Sciatic nerve (tissue), 2 donors: ENCODE data around the gene TEX261. TPM values are rescaled to one million over a fixed set of nuclear protein-coding genes. Genes with fewer than 3 reads are reported as not detected.
"Not testable (repeated sequence)": the region's sequence is repeated elsewhere in the genome, so short reads cannot be mapped to it uniquely, and the experiment has no call there.

ENCODE experiments used
- ATAC-seq: fragments of 200-7000 bp; cut with Tn5 transposase; one replicate; pipeline ENCODE4 v1.9.1; 2020; ENCODE audit warnings: mild to moderate bottlenecking, moderate library complexity
- DNase-seq: peaks from one replicate; pipeline ENCODE4 v3.0.0-alpha.2; 2020; ENCODE audit warnings: low spot score
- intact Hi-C: fragments of 100-400 bp; cut with DNase I; formaldehyde crosslinking; loops from one replicate; pipeline ENCODE4 v1.14.2; 2022
- total RNA-seq: library from RNA; stranded (reverse); fragmentation: NEBNext Ultra II Directional; extraction: Animal tissue kit (Norgen Biotek cat#: 25700); gene quantifications from one replicate; pipeline ENCODE4 v1.2.1, GENCODE V29; 2021
- donor health status: DM: no; HTN: no; CAD: no.
- donor health status: DM: no; HTN: no; CAD: no.

Gene TEX261
- total RNA-seq, 1 donor from 2014 or later: 52.7 TPM

DNA sequence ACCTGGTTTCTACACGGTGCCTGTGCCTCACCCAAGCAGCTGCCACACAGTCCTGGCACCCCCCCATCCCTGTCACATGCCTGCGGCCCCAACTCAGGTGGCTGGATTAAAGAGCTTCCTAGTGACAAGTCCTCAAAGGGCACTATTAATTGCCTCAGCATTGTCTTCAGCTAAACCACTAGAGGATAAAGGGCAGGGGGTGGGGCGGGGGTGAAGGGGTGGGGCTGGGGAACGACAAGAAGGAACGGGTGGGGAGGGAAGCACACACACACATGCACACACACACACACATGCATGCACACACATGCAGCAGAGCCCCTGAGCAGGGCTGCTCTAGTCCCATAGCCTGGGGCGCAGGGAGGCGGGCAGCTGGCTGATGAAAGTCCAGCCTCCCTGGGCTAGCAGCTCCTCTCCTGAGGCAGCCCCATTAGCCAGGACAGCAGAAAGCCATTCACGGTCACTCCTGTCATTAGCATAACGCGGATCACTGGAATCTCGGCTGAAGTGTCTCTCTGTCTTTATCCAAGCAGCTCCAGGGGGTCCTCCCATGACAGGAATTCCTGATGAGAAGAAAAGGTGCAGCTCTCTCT is 7.4 kb upstream of the TEX261 start:
- ATAC-seq: no peak
- intact Hi-C loops: no loop called here
- no peak for DNase-seq

DNA sequence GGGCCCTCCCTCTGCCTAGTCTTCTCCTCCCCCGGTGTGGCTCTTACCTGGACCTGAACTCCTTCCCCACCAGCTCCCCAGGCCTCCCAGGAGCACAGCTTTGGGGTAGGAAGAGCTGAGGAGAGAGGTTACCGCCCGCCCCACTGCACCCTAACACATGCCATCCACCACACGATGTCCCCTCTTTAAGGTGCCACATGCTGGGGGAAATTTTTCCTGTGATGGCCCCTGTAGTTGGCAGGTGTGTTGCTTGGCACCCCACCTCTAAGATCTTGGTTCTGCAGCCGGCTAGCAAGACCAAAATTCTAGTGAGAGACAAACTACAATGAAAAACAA is 6.9 kb upstream of the TEX261 start:
- ATAC-seq (no peak), DNase-seq (no peak)
- intact Hi-C loops: no loop called here

DNA sequence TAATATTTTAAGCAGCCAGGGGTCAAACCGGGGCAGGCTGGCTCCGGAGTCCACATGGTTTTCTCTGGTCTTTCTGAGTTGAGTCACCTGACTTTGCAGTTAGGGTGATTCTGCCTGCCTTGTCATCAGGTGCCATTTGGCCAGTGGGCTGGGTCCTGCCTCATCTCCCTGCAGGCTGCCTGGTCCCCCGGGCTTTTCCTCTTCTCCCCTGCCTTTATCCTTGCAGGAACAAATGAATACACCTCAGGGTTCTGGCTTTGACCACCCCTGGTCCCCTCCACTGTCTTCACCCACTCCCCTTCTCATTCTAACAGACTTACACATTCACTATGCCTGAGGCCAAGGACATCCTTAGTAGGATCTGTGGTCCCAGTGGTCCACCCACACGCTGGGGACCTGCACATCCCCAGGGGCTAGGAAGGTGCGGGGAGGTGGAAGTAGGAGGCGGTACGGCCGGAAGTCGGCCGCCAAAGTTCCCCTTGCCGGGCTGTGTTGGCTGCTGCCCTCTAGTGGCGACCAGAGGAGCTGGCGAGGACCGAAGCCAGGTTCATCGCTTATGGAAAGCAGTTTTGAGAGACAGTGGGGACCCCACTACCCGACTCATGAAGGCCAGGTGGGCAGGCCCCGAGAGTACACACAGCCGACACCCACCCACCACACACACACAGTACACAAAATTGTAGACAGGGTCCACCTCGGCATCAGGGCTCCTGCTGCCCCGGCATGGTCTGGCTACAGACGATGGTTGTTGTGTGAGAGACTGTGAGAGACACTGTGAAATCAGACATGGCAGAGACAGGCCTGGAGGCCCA is 6.3 kb upstream of the TEX261 start:
- ATAC-seq (peak; percentile 87), DNase-seq (peak; percentile 85)
- intact Hi-C loops: no loop called here

DNA sequence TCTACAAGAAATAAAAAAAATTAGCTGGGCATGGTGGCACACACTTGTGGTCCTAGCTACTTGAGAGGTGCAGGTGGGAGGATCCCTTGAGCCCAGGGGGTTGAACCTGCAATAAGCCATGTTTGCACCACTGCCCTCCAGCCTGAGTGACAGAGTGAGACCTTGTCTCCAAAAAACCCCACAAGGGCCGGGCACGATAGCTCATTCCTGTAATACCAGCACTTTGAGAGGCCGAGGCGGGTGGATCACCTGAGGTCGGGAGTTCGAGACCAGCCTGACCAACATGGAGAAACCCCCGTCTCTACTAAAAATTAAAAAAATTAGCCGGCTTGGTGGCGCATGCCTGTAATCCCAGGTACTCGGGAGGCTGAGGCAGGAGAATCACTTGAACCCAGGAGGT is 5.3 kb upstream of the TEX261 start:
- DNase-seq, ATAC-seq, intact Hi-C loops: not testable (repeated sequence)

DNA sequence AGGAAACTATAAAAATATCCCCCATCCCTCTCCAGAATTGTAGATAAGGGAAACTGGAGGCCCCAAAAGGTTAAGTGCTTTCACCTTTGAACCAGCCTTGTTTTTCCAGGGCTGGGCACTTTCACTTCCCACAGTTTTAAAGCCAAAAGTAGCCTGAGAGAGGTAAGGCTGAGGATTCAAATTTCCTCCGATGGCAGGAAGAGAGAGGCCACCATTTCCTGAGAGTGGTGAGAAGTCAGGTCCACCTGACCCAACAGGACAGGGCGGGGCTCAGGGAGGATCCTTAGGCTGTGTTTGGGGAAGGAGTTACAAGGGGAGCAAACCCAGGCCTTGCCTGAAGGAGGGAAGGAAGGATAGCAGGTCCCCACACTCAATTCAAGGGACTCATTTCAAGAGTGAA is 4.7 kb upstream of the TEX261 start:
- no peak for DNase-seq
- intact Hi-C loops: no loop called here
- ATAC-seq: no peak

DNA sequence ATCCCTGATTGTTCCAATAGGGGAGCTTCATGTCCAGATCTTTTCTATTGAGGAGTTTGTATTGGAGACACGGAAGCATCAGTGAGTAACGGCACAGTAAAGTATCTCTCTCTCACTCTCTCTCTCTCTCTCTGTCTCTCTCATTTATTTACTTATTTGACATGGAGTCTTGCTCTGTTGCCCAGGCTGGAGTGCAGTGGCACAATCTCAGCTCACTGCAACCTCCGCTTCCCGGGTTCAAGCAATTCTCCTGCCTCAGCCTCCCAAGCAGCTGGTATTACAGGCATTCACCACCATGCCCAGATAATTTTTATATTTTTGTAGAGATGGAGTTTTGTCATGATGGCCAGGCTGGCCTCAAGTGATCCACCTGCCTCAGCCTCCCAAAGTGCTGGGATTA is 4.2 kb upstream of the TEX261 start:
- DNase-seq, ATAC-seq, intact Hi-C loops: not testable (repeated sequence)

DNA sequence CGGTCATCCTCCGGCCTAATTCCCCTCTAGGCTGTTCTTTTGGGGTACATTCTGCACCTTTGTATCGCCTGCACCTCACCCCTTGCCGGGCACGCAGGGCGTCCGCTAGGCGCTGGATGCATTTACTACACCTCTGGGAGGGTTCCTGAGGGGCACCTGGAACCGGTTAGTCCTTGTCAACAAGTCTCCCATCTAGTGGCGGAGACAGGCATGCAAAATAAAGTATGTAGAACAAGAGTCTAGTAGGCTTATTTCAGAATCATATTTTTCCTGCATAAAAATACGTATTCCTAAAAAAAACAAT is 705 bp upstream of the TEX261 start:
- intact Hi-C loops: no loop called here
- ATAC-seq (peak; percentile 38), DNase-seq (peak; percentile 56)

DNA sequence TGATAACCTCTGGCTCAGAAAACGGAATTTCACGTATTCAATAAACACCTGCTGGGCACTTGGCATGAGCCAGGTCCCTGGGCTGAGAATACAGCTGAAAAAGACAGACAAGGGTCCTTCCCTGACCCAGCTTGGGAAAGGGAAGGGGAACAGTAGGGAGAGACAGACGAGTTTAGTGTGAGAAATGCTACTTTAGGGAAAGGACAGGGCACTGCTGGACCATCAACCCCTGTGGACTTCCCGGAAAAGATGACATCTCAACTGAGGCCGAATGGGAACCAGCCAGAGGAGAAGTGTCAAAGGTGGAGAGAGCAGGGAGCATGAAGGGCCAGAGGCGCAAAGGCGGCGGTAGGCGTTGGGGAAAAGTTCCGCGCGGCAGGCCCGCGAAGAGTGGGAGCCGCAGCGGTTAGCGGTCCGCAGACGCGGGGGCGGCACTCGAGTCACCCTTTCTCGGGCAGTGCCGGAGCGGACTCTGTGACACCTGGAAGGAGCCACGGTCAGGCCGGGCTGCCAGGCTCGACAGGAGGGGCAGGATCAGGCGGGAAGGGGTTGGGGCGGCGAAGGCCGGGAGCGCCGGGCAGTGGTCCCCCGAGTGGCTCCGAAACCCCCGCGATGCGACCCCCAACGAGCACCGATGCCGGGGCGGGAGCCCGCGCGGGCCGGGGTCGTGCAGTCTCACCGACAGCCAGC is 519 bp downstream of the TEX261 start:
- intact Hi-C loops: no loop called here
- DNase-seq (no peak), ATAC-seq (peak; percentile 23)

DNA sequence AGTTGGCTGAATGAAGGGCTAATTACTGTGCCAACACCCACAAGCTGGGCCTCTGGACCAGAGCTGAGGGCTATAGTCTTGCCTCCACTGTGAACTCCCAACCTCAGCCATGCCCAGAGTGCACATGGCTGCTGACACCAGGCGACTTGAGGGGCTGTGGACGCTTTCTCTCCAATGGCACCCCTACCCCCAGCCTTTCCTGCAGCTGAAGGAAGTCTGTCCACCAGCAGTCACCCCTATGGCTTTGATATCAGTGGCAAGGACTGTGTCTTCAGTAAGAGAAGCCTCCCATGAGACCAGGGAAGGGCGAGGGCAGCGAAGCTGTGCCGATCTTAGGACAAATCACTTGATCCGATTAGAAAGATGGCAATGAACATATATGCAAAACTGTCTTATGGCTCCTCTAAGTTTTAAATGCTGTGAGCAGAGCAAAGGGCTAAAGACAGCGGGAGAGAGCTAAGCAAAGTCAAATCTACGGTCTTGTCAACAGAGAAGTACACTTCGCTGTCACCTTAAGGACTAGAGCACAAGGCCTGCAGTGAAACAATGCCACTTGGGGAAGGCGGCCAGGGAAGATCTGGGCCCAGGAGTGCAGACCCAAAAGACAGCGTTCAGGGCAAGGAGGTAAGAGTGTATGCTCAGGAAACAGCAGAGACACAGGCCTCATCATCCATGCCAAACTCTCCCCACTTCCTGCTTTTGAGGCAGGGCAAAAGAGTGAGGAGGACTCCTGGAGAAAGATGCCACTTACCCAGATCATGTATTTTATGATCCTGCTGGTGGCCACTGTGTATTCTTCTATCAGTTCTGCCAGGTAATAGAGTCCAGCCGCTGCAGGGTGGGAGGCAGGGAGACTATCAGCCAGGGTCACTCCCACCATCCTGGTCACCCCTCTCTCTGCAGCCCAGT is 1.5 kb downstream of the TEX261 start:
- DNase-seq (no peak), ATAC-seq (no peak)
- intact Hi-C loops: no loop called here

DNA sequence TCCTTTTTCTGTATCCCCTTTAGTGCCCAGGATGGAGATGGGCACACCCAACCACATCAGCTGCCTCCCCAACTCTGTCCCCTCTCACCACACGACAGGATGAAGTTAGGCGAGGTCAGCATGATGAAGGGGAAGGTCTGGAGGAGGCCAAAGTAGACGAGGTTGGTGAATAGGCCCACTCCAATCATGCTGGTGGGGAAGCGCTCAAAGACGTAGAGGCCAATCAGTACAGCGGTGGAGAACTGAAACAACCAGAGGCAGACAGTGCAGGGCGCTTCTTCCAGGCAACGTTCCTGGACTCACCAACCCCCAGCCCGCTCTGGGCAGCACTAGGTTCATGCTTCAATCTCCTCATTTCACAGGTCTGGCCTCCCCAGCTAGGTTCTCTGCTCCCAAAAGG is 2.9 kb downstream of the TEX261 start:
- intact Hi-C loops: no loop called here
- no peak for DNase-seq
- no peak for ATAC-seq

DNA sequence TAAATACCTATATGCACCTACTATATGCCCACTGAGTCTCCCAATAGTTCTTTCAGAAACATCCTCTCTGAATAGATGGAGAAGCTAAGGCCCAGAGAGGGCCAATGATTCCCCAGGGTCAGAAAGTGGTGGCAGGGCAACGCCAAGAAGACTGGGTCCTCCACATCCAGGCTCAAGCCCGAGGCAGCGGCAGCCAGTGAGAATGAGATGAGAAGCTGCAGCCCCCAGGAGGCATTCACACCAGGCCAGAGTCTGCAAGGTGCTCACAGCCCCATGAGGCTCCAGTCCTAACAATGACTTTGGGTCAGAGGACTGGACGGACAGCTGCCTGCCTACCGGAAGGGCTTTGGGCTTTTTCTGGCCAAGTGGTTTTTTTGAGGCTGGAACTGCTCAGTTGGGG is 3.5 kb downstream of the TEX261 start:
- no peak for DNase-seq
- intact Hi-C loops: no loop called here

DNA sequence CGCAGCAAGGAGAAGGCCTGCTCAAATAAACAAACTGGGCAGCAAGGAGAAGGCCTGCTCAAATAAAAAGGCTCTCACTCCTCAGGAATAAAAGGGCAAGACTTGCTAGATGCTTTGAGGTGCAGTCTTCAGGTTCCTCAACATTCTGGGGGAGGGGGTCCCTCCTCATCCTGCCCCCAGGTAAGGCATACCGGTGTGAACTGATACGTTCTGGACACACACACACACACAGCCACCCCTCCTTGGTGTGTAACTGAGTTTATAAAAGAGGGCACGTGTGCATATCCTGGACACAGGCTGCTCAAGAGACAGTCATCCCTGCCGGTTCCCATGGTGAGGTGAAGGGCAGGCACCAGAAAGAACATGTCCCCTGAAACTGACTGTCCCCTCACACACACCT is 4.5 kb downstream of the TEX261 start:
- ATAC-seq (no peak), DNase-seq (no peak)
- intact Hi-C loops: no loop called here

More for the DNA sequence above, 3.5 kb downstream of the TEX261 start:
- no peak for ATAC-seq

DNA sequence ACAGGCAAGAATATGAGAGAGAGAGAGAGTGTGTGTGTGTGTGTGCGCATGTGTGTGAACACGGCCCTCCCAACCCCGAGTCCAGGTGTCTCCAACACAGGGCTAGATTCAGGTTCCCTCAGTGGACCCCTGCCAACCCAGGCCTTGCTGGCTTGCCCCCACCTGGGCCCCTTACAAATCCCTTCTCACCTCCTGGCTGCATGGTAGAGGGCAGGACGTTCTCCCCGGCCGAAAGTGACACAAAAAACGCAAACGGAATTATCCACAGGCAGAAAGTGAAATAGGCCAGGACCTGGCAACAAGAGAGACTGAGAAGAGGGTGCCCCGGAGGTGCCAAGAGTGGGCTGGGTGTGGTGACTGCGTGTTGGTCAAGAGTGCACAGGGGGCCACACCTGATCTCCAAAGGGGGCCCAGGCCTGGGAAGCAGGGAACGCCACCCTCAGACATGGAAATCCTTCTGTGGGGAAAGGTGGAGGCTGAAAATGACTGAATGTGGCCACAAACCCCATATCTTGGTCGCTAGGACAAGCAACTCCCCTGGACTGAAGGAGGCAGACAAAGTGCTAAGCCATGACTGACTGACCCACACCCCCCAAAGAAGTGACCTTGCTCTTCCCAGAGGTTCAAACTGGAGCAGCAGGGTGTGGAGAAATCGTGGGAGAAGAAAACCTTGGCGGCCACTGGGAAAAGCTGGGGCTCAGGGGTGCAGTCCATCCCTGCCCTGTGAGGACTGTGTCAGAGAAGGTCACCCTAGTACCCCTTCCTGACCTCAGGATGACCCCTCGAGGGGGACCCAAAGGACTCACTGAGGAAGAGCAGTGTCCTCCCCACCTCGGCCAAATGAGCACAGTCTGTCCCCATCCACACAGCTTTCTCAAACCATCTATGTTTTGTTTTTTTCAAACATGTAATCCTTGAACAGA is 5.7 kb downstream of the TEX261 start:
- DNase-seq: peak; percentile 53
- no peak for ATAC-seq
- intact Hi-C loops: no loop called here

DNA sequence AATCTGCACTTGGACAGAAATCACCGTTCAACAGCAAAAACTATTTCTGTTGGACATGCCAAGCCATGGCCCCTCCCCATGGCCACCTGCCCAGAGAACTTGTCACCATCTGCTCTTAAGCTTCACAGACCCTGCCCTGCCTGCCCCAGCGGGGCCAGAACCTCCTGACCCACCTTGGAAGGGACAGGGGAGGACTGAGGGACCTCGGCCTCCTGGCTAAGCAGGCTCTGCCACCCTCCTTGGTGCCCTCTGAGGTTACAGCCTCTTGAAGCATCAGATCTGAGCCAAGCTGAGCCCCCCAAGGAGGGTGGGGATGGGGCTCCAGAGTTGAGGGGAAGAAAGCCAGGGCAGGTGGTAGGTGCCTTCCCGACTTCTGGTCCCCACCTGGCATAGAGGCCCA is 6.5 kb downstream of the TEX261 start:
- intact Hi-C loops: no loop called here
- DNase-seq (peak; percentile 45), ATAC-seq (no peak)

DNA sequence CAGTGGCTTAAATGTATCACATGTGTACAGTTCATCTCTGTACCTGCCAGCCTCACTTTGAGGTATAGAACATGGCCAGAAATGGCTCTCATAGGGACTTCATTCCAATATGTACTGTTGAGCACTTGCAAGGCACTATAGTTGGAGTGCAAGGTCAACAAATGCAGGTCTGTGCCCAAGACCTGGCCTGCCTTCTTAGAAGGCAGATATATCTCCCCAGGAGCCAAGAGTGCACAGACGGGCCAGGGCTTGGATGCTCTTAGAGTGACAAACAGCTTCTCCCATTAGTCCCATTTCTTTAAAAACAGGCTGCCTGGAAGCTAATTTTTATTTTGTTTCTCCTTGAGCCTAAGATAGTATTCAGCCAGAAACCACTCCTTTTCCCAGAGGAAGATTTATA is 7.3 kb downstream of the TEX261 start:
- intact Hi-C loops: no loop called here
- ATAC-seq (no peak), DNase-seq (no peak)

DNA sequence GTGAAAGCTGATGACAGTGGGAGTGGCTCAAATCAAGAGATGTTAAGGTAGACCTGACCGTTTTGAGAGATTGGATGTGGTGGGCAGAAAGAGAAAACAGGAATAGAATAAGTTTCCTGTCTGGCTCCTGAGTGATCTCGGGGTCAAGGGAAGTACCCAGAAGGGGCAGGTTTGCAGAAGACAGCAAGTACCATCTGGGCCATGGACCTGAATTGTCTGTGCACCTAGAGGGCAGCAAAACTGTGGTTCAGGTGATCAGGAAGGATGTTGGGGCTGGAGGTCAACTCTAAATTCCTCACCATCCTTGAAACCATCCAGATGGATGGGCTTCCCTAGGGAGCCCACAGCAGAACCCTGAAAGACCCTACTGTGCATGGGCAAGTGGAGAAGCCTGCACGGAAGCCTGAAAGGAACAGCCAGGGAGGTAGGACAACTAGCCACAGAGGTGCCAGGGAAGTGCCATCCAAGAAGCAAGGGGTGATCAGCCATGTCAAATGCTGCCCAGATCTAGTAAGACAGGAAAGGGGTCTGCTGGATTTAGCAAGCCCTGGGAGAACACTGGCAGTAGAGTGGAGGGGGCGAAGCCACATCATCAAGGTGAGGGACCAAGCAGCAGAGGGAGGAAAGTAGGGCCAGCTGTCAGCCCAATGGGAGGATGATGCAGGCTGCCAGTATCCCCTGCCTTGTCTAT is 8.0 kb downstream of the TEX261 start:
- ATAC-seq (no peak), DNase-seq (no peak)
- intact Hi-C loops: no loop called here

DNA sequence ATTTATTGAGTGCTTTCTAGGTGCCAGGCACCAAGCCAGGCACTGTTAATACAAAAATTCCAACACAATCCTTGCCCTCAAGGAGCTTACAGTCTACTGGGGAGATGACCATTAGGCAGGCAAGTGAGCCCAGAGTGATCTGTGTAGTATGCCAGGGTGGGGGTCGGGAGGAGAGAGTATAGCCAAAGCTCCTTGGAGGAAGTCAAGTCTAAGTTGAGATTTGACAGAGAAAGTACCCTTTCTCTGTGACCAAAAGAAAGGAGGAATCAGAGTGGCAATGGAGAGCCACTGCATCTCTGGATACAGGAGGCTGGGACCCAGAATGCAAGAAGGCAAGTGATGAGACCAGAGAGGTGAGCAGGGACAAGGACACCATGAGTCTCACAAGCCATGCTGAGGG is 8.7 kb downstream of the TEX261 start:
- DNase-seq: no peak
- intact Hi-C loops: no loop called here

DNA sequence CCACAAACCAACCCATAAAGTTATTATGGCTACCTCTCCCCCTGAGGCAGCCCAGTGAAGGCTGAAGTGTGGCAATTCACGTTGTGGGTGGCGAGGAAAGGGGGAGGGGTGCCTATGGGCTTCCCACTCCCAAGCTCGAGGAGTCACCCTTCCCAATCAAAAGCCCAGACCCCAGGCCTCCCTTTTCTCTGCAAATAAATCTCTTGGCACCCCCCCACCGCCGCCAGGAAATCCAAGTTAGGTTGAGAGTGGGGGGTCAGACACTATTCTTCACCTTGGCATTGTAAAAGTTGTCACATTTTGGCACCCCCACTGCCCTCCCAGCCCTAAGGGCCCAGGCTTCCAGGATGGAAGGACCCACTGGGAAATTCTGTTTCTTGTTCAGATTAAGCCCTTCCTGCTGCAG is 9.4 kb downstream of the TEX261 start:
- ATAC-seq (no peak), DNase-seq (peak; percentile 51)
- intact Hi-C loops: no loop called here

More for the DNA sequence above, 8.7 kb downstream of the TEX261 start:
- ATAC-seq: no peak
